MG63 (cell line): Measurements from ENCODE around the gene ERMAP. TPM values are rescaled to one million over a fixed set of nuclear protein-coding genes. Genes with fewer than 3 reads are reported as not detected.

ENCODE experiments used
- DNase-seq: peaks from one replicate; pipeline ENCODE4 v3.0.0-alpha.2; 2020
- H3K27me3 ChIP-seq: fragments of 250-450 bp; sonication (Bioruptor Pico); 2 replicates; pipeline ENCODE4 v1.5.1; 2020; ENCODE audit warnings: mild to moderate bottlenecking, moderate library complexity
- H3K36me3 ChIP-seq: fragments of 250-450 bp; sonication (Bioruptor Pico); 2 replicates; pipeline ENCODE4 v1.5.1; 2020; ENCODE audit warnings: mild to moderate bottlenecking, moderate library complexity
- H3K4me3 ChIP-seq: fragments of 250-450 bp; sonication (Bioruptor Pico); 2 replicates; pipeline ENCODE4 v1.5.1; 2020; ENCODE audit warnings: mild to moderate bottlenecking, moderate library complexity
- H3K9me3 ChIP-seq: fragments of 250-450 bp; sonication (Bioruptor Pico); 2 replicates; pipeline ENCODE4 v1.5.1; 2020; ENCODE audit warnings: mild to moderate bottlenecking, moderate library complexity
- total RNA-seq: library from RNA; depleted of rRNA; stranded (reverse); fragments of >200 nt; shearing (Covaris generic); gene quantifications from 2 replicates; pipeline ENCODE4 v1.2.3, GENCODE V29; 2014; ENCODE audit warnings: low replicate concordance

Gene ERMAP
- total RNA-seq, 1 experiment from 2014 or later, result 10.3 TPM

DNA sequence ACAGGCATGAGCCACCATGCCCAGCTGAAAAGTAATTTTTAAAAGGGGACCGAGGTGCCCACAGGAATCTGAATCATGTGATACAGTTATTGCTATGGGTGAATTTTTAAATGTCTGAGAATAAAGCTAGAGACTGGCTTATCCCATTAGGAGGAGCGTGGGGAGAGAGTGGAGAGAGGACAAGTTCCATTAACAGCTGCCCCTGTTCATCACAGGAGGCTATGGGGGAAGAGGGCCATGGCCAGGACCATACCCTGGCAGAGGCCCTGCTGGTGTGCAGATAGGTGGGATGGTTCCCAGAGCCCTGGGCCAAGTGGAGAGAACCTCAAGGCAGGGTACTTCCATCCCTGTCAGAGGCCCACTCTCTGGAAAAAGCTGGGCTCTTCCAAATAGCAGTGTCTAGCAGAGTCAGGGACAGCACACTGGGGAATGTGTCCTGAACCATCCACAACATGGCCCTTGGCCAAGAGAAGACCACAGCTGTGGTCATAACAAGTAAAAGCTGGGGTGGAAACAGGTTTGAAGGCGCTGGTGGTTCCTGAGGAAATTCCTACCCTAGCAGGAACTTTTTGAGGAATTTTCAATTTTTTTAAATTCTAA lies 15.8 kb downstream of the ERMAP start:
- Histone ChIP-seq H3K27me3 (no peaks in the 10 kb centered on the region), H3K9me3 (no peaks in the 10 kb centered on the region), H3K4me3 (no peak overlapping the region), H3K36me3 (no peaks in the 10 kb centered on the region)
- no peak for DNase-seq

DNA sequence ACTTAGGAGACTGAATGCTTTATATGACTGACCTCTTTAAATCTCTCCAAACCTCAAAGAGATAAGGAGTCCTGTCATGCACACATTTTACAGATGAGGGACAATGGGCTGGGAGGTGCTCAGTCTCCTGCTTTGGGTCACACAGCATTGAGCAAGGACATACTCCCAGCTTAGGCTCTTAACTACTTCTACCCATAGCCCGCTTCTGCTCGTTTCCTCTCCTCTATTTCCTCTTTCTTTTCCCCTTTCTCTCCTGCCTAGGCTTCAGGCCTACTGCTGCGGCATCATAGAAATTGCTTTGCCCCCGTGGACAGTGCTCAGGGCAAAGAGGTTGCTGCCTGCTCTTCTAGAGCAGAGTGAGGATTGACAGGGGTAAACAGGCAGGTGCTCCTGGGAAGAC lies 17.1 kb downstream of the ERMAP start:
- H3K27me3 ChIP-seq, result no peaks in the 10 kb centered on the region
- H3K36me3 ChIP-seq, result no peaks in the 10 kb centered on the region
- no peak for DNase-seq
- H3K4me3 ChIP-seq, result no peak overlapping the region
- H3K9me3 ChIP-seq, result no peaks in the 10 kb centered on the region

DNA sequence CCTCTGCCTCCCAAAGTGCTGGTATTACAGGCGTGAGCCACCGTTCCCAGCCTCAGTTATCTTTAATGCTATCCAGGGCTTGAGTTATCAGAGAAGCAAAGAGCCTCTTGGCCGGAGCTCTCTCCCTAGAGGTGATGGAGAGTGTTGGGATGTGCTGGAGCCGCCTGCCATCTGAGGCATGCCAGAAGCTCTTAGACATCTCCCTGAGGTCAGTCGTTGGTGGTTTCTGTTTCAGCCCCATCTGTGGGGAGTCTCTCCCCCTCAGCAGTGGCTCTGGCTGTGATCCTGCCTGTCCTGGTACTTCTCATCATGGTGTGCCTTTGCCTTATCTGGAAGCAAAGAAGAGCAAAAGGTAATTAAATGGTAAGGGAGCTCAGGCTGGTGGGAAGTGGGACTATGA lies 17.9 kb downstream of the ERMAP start:
- H3K36me3 ChIP-seq, result no peaks in the 10 kb centered on the region
- no peaks in the 10 kb centered on the region for H3K27me3 ChIP-seq
- no peak overlapping the region for H3K4me3 ChIP-seq
- DNase-seq, result no peak
- no peaks in the 10 kb centered on the region for H3K9me3 ChIP-seq

DNA sequence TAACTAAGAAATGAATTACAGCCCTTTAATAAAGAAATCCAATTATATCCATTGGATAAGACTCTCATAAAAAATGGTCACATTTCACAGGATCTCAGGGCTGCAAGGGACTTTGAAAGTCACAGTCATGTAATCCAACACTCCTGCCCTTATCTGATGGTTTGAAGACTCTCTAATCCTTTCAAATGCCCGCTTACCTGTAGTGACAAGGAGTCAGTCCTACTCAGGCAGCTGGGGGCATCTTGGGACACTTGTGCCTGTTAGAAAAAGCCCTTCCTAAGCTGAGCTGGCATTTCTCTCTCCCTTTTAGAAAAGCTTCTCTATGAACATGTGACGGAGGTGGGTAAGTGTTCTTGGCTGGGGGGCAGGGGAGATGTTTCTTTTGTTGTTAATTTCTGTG lies 18.5 kb downstream of the ERMAP start:
- Histone ChIP-seq H3K27me3 (no peaks in the 10 kb centered on the region), H3K36me3 (no peaks in the 10 kb centered on the region), H3K4me3 (no peak overlapping the region), H3K9me3 (no peaks in the 10 kb centered on the region)
- DNase-seq, result no peak

DNA sequence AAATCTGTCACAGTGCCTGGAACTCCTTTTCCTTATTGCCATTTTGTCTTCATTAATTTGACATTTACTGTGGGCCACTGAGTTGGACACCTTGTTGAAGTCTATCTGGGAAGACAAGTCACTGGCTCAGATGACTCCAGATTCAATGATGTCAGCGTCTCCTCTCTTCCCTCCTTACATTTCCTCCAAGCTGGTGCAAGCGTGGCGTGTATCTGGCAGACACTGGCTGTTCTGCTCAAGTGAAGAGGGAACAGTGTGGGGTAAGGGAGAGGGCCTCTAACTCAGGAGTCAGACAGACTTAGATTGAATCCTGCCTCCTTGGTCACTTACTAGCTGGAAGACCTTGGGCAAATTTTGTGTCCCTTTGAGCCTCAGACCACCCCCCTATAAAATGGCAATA lies 20.8 kb downstream of the ERMAP start:
- Histone ChIP-seq H3K4me3 (no peak overlapping the region), H3K36me3 (peaks cover 5% of the 10 kb centered on the region), H3K9me3 (no peaks in the 10 kb centered on the region), H3K27me3 (no peaks in the 10 kb centered on the region)
- no peak for DNase-seq

DNA sequence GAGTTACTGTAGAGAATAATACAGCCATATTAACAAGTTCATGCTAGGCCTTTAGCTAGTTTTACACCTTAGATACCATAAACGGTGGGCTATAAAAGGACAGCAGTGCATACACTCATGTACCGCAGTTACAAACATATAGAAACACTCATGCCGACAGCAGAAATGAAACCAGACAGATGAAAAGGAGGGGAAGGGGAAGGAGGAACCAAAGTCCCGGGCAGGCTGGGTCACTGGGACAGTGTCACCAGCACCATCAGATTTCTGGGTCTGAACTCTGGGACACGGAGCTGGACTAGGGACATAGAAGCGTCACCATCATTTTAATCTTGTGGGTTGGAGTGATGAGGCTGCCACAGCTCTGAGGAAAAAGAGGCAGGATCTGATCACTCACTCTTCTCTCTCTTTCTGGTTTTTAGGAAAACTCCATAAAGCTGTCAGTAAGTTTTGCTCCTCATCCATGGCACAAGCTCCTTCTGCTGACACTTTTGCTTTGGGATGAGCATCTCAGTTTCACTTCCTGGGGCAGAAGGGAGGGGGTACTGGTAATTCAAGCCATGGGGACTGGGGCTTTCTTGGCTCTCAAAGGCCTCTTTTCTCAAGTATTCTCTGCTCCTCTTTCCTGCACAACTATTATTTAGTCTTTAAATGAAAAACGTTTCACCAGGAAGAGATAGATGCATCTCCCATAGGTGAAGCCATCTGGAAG lies 21.7 kb downstream of the ERMAP start:
- Histone ChIP-seq H3K27me3 (no peaks in the 10 kb centered on the region), H3K9me3 (no peaks in the 10 kb centered on the region)

DNA sequence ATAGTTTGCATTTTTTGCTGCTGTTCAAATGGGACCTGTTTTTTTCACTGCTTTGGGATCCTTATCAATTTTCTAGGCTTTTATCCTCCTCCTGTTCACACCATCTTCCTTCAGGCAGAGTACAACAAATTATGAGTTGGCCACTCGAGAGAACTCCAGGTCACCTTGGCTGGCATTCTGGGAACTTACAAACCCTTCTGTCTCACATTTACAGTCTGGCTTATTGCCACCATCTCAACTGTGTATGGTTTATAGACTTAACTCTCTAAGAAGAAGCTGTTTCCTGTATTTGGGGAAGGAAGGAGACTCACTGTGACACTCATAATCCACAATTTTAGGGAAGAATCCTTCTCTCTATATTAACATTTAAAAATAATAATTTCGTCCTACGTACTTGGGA lies 24.1 kb downstream of the ERMAP start:
- Histone ChIP-seq H3K27me3 (no peaks in the 10 kb centered on the region), H3K36me3 (peaks cover 8% of the 10 kb centered on the region), H3K4me3 (no peak overlapping the region), H3K9me3 (no peaks in the 10 kb centered on the region)
- DNase-seq, result no peak

More for the DNA sequence above, 21.7 kb downstream of the ERMAP start:
- DNase-seq, result no peak
- Histone ChIP-seq H3K4me3 (no peak overlapping the region), H3K36me3 (peaks cover 8% of the 10 kb centered on the region)

DNA sequence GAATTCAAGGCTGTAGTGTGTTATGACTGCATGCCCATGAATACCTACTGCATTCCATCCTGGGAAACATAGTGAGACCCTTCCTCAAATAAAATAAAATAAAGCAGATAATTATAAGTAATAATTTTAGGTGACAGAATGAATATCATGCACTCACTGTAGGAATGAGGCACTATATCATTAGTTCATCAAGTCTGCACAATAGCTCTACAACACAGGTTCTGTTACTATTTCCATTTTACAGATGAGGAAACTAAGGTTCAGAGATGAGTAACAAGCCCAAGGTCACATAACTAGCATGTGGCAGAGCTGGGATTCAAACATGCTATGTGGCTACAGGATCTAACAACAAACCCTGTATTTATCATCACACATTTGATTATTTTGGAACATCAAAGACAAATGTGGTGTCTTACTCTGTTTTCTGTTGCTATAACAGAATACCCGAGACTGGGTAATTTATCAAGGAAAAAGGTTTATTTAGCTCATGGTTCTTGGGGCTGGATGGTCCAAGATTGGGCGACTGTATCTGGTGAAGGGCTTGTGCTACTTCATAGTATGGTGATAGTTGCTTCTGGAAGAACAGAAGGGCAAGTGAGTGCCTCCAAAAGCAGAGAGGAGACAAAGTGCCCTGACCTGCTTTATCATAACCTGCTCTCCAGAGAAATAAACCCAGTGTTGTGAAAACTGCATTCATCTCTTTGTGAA lies 24.7 kb downstream of the ERMAP start:
- H3K36me3 ChIP-seq, result peaks cover 8% of the 10 kb centered on the region

DNA sequence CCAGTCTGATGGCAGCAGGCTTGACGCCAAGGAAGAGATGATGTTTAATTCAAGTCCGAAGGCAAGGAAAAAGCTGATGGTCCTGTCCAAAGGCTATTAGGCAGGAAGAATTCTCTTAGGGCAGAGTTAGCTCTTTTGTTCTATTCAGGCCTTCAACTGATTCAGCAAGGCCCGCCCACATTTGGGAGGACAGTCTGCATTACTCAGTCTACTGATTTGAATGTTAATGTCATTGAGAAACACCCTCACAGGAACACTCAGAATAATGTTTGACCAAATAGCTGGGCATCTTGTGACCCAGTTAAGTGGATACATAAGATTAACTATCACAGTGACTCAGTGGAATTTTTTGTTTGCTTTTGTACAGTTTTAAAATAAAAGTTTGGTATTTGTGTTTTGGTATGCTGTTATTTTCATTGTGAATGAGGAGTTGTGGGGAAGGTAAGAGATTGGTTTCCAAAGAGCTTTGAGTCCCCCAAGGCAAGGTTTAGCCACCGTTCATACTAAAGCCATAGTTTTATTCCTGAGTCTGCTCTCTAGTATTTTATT lies 27.7 kb downstream of the ERMAP start:
- H3K4me3 ChIP-seq, result no peak overlapping the region
- peaks cover 4% of the 10 kb centered on the region; the same call in 1 of the 2 replicates for H3K9me3 ChIP-seq
- DNase-seq, result peak; percentile 8
- peaks cover 23% of the 10 kb centered on the region for H3K36me3 ChIP-seq
- H3K27me3 ChIP-seq, result no peaks in the 10 kb centered on the region

More for the DNA sequence above, 24.7 kb downstream of the ERMAP start:
- Histone ChIP-seq H3K27me3 (no peaks in the 10 kb centered on the region), H3K4me3 (no peak overlapping the region), H3K9me3 (no peaks in the 10 kb centered on the region)
- no peak for DNase-seq

DNA sequence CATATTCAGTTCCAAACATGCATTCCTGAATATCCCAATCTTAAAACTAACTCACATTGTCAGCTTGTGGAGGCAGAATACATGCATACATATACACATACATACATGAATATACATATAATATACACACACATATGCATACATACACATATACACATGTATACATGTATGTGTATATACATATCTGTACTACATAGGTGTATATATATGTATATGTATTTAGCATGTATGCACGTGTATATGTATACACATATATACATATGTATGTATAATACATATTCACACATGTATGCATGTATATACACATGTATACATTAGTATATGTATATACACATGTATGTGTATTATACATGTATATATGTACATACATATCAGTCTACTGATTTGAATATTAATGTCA lies 28.3 kb downstream of the ERMAP start:
- Histone ChIP-seq H3K36me3 (peaks cover 26% of the 10 kb centered on the region), H3K9me3 (peaks cover 5% of the 10 kb centered on the region; the same call in 1 of the 2 replicates), H3K27me3 (no peaks in the 10 kb centered on the region), H3K4me3 (peak overlapping the region; percentile 86; the same call in 1 of the 2 replicates)
- DNase-seq, result no peak

DNA sequence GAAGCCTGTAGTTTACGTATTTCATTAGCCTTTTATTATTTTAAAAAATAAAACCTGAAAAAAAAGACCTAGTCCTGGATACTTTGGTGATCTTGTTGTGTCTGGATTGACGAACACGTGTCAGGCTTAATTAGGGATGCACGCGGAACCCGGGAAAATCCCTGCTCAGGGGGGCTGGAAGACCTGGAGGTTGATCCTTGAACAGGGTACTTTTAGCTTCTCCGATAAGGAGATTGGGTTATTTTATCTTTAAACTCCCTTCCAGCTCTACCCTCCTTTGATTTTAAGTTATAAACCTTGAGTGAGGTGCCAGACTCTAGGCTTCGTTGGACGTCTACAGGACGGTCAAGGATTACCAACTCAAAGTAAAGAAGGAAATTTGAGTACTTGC lies 28.9 kb downstream of the ERMAP start:
- Histone ChIP-seq H3K27me3 (no peaks in the 10 kb centered on the region), H3K4me3 (peak overlapping the region; percentile 86), H3K9me3 (peaks cover 5% of the 10 kb centered on the region; the same call in 1 of the 2 replicates), H3K36me3 (peaks cover 30% of the 10 kb centered on the region)
- DNase-seq, result no peak

DNA sequence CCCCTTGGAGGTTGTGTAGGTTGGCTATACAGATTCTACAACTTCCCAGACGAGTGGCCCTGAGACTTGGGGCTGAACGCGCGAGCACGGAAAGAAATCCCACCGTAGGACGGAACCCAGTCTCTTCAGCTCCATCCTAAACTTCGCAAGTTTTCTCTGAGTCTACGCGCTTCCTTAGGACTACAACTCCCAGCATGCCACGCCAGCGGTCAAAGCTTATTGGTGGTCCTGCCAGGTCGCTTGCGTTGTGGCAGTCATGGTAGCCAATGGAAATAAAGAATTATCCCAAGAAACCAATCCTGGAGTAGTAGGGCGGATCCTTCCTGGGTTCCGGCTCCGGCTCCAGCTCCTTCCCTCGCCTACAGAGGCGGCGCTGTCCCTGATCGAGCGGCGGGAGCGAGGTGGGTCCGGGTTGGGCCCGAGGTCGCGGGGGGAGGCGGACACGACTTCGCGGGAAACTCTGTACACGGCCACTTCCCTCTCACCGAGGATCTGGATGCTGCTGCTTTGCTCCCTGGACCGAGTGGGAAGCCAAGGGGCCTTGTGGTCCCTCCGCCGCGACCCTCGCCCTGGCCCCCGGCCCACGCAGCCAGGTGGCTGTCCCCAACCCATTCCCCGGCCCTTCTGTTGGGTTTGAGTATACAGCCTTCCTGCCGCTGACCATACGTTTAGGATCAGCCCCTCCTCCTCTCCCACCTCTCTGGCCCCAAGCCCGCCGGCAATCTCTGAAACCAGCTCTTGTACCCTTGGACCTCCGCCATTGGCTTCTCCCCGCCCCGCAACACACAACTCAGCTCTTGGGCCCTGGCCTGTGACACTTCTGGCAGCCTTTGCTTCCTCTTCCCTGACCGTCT lies 29.6 kb downstream of the ERMAP start, which contains the start of gene ZNF691:
TSS of gene ZNF691 (plus strand) at position 357 of the 854 bp plus-strand sequence. CDS start 3,046 bp downstream, outside the sequence.
- Histone ChIP-seq H3K27me3 (no peaks in the 10 kb centered on the region), H3K9me3 (peaks cover 5% of the 10 kb centered on the region; the same call in 1 of the 2 replicates), H3K36me3 (peaks cover 36% of the 10 kb centered on the region), H3K4me3 (peak within 1 kb of the TSS; percentile 86)
- DNase-seq, result peak; percentile 96

DNA sequence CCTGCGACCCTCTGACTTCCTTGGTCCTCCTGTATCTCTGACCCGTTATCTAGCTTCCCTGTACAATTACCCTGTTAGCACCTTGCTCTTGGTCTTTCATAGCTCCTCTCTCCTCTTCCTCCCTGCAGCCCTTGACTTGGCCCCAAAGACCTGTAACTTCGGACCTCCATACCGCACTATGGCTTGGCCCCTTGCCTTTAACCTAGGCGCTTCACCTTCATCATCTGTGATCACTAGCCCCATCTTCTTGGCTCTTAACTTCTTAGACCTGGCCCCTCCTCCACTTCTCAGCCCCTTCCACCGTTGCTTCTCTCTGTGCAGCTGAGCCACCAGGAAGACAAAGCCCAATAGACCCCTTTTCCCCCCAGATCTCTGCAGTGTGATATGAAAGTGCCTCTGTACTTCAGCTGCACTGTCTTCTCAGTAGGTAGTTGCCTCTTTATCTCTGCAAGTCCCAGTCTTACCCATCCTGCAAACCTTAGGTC lies 30.2 kb downstream of the ERMAP start:
- Histone ChIP-seq H3K9me3 (peaks cover 5% of the 10 kb centered on the region; the same call in 1 of the 2 replicates), H3K36me3 (peaks cover 40% of the 10 kb centered on the region), H3K4me3 (peak overlapping the region; percentile 86), H3K27me3 (no peaks in the 10 kb centered on the region)
- no peak for DNase-seq

DNA sequence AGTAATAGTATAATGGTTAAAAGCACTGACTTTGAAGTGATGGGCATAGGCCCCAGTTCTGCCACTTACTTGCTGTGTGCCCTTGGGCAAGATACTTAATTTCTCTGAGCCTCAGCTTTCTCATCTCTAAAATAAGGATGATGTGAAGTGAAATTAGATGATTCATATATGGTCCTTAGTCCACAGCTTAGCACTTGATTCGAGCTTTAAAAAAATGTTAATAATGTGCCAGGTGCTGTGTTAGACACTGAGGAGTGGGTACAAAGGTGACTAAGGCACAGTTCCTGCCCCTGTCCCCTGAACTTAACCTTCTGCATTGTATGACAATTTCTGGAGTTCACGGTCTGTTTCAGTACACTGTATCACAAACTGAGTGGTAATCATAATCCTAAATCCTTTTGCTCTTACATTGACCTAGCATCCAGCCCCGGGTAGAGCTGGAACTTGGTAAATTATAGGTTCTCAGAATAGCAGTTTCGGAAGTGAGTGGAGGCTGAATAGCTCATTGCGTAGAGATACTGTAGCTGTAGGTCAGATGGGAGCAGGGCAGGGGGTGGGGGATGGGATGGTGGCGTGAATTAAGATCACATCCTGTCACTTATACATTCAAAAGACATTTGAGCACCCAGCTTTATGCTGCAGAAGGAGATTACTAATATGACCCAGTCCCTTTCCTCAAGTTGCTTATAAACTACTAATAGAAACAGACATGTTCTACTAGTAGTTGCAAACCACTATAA lies 31.0 kb downstream of the ERMAP start:
- H3K4me3 ChIP-seq, result peak overlapping the region; percentile 86
- H3K36me3 ChIP-seq, result peaks cover 42% of the 10 kb centered on the region
- H3K27me3 ChIP-seq, result no peaks in the 10 kb centered on the region
- DNase-seq, result no peak
- peaks cover 5% of the 10 kb centered on the region; the same call in 1 of the 2 replicates for H3K9me3 ChIP-seq

DNA sequence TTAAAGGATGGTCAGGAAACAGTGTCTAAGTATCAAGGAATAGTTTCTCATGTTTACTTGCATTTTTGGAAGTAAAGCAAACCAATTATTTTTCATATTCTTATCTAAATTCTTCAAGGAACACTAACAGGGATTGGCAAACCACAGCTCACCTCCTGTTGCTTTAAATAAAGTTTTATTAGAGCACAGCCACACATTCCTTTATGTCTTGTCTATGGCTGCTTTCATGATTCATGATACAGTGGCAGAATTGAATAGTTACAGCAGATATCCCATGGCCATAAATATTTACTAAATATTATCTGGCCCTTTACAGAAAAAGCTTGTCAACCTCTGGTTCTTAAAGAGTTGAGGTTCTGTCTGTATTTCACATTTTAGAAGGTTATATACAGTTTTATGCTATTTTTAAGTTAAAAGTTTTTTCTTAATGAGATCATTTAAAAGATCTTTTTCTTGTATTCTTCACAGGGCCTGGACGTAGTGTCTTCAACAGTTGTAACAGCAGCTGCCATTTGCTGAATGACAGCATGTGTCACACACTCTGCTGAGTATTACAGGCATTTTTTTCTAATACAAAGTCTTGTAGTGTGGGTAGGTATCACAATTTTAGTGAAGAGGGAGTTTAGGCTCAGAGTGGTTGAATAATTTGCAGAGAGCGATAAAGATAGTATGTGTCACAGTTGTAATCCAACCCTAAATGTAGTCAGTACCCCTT lies 32.1 kb downstream of the ERMAP start:
- no peak overlapping the region for H3K4me3 ChIP-seq
- H3K36me3 ChIP-seq, result peaks cover 39% of the 10 kb centered on the region
- no peak for DNase-seq
- no peaks in the 10 kb centered on the region for H3K27me3 ChIP-seq
- H3K9me3 ChIP-seq, result peaks cover 5% of the 10 kb centered on the region; the same call in 1 of the 2 replicates
